Measurements from ENCODE around the gene PITPNB.

DNA sequence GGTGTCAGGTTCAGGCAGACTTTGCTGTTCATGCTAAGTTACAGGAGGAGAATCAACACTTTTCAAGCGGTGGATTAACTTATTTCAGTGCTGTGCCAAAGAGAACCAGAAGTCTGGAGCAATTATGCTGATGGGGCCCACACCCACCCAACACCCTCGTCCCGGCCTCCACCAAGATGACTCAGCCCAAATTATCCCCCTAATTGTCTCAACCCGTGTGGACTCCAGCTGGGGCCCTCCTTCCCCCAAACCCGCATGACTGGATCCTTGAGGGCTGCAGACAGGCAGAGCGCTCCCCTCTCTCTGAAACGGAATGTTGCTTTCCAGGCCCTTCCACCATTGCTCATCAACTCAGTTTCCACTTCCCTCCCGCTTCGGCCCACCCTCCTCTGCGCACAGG is 82.9 kb downstream of the PITPNB start:
- TF ChIP-seq ZNF780A (CRISPR knock-in tag; IDR thresholded peaks at IDR 0.05) (no peak), TAF1 (CRISPR knock-in tag; IDR thresholded peaks at IDR 0.05) (no peak), ZNF557 (CRISPR knock-in tag; IDR thresholded peaks at IDR 0.05) (no peak), ZNF33A (CRISPR knock-in tag; IDR thresholded peaks at IDR 0.05; ENCODE audit: borderline replicate concordance) (no peak), SNAI1 (CRISPR knock-in tag; IDR thresholded peaks at IDR 0.05; ENCODE audit: borderline replicate concordance) (no peak), TCF12 (IDR thresholded peaks at IDR 0.05) (no peak), TCF12 (CRISPR knock-in tag; IDR thresholded peaks at IDR 0.05) (no peak), KDM5A (IDR thresholded peaks at IDR 0.05; ENCODE audit: borderline replicate concordance, low read length) (no peak), NBN (conservative IDR thresholded peaks at IDR 0.05) (no peak), CBX5 (CRISPR knock-in tag; IDR thresholded peaks at IDR 0.05; ENCODE audit: borderline replicate concordance) (no peak), CTCF (CRISPR knock-in tag; IDR thresholded peaks at IDR 0.05) (no peak), NCOR1 (IDR thresholded peaks at IDR 0.05; ENCODE audit: borderline replicate concordance, low read length) (no peak), ZNF138 (CRISPR knock-in tag; IDR thresholded peaks at IDR 0.05; ENCODE audit: low read depth) (no peak), ZNF879 (CRISPR knock-in tag; IDR thresholded peaks at IDR 0.05) (no peak), ETS1 (CRISPR knock-in tag; IDR thresholded peaks at IDR 0.05) (no peak)
